Islet of Langerhans (tissue), 1 donor: ENCODE measurements around the gene PML.

ENCODE experiments used
- FAIRE-seq: peaks from one replicate; lab custom pipeline; 2011; peaks lifted over from hg19 to GRCh38; lab: Jason Lieb, UNC

The PML gene

DNA sequence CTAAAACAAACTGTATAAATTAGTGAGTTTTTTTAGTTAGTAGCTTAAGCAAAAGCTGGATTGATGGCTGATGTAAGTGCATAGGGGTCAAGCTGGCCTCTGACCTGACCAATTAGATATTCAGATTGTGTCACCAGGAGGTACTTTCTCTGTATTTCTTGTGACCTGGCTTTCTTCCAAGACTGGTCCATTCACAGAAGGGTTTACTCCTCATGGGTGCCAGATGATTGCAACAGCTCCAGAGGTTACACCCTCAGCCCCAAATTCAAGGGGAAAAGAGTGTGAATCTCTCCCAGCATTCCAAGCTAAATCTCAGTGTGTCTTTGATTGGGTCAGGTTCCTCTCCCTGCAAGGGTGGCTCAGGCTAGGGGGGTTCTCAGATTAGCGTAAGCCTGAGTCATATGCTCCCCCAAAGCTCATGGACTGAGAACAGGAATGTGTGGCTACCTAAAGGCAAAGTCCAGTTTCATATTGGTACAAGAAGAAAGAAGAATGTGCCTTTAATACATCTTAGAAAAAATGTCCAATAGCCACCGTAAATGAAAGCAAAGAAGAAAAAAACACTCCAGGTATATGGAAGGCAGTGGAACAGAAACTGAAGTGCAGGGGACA is 16.5 kb downstream of the PML start:
- no peak for FAIRE-seq

DNA sequence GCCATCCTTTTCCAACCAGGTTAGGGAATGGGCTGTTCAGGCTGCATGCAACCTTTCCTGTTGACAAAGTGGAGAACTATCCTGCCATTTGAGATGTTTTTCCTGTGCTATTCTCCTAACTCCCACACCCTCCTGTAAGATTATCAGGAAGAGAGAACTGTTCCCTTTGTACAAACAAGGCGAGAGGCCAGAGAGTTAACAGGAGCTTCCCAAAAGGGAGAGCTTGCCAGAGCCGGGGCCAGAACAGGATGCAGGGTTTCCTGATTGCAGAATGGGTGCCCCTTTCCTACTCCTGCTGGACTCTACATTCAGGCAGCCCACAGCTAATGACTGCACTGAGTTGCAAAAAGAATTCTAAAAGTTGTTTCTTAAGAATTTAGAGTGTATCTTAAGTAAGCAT is 17.1 kb downstream of the PML start:
- no peak for FAIRE-seq

DNA sequence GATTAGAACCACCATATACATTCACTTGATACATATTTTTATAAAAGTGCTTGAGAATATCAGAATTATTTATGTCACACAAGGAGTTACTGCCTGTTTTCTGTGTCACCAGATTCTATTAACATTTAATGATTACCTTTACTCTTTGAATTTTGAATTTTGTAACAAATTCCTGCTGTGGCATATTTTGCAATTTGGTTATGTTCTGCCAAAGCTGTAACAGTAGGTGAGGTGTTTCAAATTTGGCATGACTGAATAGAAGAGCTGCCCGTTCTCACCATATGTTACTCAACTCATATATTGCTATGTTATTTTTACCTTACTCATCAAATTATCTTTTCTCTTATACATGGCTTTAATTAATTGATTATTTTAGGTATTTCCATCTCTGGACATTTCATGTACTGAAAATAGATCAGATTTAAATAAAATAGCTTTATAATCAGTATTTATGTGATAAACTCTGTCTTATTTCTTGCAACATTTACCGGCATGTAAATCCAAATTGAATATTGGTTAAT is 18.9 kb downstream of the PML start:
- FAIRE-seq: no peak

DNA sequence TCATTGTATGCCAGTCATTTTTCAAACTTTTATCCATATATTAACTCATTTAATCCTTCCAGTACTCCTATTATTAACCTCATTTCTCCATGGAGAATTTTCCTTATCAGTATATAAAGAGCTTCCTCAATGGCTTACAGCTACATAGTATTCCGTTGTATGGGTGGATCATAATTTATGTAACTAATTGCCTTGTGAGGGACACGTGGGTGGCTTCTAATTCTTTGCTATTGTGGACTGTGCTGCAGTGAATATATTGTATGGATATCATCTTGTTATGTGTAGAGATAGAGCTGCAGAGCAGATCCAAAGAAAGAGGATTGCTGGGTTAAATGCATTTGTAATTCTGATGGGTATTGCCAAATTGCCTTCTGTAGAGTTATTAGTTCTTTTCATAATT is 25.2 kb downstream of the PML start:
- FAIRE-seq: no peak

DNA sequence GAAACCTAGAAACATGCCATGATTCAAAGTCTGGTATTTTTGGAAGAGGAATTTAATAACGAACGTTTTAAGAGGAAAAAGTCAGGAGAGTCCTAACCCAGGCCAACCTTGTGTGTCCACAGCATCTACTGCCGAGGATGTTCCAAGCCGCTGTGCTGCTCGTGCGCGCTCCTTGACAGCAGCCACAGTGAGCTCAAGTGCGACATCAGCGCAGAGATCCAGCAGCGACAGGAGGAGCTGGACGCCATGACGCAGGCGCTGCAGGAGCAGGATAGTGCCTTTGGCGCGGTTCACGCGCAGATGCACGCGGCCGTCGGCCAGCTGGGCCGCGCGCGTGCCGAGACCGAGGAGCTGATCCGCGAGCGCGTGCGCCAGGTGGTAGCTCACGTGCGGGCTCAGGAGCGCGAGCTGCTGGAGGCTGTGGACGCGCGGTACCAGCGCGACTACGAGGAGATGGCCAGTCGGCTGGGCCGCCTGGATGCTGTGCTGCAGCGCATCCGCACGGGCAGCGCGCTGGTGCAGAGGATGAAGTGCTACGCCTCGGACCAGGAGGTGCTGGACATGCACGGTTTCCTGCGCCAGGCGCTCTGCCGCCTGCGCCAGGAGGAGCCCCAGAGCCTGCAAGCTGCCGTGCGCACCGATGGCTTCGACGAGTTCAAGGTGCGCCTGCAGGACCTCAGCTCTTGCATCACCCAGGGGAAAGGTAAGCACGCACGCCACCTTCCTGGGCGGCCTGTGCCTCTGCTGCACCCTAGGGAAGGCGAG is 28.4 kb downstream of the PML start:
- FAIRE-seq: no peak

DNA sequence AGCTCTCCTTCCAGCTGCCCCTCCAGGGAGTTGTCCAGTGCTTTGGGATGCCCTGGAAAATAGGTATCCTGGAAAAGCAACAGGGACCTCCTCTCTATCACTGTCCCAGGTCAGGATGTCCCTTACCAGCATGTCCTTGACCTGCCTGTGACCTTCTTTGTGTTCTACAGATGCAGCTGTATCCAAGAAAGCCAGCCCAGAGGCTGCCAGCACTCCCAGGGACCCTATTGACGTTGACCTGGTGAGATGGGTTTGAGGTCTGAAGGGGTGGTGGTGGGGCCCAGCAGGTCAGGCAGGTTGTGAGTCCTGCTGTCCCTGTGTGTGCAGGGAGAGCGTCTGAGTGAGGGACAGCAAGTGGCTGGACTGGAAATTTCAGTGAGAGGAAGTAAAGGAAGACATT is 30.2 kb downstream of the PML start:
- no peak for FAIRE-seq

DNA sequence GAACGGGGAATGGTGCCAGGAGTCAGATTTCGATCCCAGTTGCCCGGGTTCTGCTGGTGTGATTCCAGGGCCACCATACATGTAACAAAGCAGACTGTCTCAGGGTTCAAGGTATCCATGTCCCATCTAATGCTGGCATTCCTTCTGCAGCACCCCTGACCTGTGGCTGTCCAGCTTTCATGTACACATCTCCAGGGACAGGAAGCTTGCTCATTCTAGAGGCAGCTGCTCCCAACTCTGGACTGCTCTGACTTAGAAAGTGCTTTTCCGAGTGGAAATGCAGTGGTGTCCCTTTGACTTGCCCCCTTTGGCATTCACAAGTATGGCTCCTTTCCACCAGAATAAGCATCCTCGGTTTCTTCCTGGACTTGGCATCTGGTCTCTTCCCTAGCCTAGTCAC is 30.9 kb downstream of the PML start:
- FAIRE-seq: no peak

DNA sequence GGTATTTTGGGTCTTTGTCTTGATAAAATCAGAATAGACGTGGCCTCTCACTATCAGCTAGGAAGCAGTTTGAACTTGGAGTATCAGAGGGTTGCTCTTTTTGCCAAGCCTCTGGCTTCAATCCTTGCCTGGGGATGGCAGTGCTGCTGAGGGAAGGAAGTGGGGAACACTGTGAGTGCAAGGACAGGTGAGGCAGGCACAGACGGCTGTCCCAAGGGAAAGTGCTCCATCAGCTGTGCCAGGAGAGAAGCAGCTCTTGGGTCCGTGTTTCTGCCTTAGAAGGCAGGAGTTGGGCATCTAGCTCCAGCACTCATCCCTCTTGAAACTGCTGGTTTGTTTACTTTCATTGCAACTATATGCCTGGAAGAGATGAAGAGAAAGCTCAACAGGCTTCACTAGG is 33.2 kb downstream of the PML start:
- FAIRE-seq: no peak

DNA sequence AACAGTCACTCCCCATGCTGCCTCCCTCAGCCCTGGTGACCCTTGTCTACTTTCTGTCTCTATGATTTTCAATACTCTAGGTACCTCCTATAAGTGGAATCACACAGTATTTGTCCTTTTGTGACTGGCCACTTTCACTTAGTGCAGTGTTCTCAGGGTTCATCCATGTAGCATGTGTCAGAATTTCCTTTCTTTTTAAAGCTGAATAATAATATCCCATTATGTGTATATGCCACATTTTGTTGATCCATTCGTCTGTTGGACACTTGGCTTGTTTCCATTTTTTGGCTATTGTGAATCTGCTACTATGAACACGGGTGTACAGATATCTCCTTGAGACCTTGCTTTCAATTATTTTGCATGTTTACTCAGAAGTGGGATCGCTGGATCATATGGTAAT is 34.1 kb downstream of the PML start:
- FAIRE-seq: no peak

DNA sequence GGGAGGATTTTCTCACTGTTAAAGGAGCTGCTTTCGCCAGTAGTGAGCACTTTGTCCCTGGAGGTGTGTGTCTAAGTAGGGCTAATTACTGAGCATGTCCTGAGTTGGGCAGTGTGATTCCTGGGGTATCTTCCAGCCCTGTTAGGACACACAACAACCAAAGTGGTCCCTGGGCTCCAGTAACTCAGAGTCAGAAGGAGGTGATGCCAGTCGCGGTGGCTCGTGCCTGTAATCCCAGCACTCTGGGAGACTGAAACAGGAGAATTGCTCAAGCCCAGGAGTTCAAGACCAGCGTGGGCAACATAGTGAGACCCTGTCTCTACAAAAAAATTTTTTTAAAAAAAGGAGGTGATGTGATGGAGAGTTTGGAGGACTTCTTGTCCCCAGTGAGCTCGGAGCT is 37.5 kb downstream of the PML start:
- FAIRE-seq: no peak

DNA sequence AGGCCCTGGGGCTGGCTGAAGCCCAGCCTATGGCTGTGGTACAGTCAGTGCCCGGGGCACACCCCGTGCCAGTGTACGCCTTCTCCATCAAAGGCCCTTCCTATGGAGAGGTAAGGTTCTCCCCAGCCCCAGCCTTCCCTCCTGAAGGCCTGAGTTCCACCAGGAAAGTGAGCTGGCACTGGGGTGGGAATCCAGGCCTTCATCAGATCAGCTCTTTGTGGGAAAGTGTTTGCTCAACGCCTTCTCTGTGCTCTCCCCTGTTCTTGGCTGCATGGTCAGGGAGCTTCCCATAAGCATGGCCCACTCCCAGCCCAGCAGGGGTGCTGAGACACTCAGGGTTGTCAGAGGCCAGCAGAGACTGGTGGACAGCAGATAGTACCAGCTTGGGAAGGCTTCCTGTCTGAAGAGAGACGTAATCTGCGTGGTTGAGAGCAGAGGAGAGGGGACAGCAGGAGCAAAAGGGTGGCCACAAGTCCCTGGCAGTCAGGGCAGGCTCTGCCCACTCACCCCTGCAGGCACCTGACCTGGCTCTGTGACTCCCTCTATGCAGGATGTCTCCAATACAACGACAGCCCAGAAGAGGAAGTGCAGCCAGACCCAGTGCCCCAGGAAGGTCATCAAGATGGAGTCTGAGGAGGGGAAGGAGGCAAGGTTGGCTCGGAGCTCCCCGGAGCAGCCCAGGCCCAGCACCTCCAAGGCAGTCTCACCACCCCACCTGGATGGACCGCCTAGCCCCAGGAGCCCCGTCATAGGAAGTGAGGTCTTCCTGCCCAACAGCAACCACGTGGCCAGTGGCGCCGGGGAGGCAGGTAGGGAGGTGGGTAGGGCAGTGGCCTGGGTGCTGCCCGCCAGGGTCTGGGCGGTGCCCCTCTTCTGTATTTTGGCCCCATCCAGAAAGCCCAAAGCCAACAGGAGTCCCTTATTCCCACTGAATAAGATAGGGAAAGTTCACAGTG is 38.4 kb downstream of the PML start:
- FAIRE-seq: no peak

DNA sequence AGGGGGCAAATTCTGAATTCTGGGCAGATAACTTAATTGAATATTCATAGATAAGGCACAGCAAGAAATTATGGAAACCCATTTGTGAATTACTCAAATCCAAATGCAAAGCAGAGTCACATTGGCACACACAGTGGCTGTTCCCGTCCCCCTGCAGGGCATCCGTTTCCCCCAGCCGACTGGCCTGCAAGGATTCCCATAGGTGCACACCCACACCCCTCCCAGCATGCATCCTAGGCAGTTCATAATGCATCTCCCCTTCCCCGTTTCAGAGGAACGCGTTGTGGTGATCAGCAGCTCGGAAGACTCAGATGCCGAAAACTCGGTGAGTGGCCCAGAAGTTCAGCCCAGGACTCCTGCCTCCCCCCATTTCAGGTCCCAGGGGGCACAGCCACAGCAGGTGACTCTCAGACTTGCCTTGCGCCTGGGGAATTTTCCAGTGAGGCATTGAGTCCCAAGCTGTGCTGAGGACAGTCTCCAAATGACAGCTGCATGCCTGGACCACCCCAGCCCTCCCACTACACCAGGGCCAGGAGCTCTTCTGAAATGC is 39.8 kb downstream of the PML start:
- FAIRE-seq: no peak

DNA sequence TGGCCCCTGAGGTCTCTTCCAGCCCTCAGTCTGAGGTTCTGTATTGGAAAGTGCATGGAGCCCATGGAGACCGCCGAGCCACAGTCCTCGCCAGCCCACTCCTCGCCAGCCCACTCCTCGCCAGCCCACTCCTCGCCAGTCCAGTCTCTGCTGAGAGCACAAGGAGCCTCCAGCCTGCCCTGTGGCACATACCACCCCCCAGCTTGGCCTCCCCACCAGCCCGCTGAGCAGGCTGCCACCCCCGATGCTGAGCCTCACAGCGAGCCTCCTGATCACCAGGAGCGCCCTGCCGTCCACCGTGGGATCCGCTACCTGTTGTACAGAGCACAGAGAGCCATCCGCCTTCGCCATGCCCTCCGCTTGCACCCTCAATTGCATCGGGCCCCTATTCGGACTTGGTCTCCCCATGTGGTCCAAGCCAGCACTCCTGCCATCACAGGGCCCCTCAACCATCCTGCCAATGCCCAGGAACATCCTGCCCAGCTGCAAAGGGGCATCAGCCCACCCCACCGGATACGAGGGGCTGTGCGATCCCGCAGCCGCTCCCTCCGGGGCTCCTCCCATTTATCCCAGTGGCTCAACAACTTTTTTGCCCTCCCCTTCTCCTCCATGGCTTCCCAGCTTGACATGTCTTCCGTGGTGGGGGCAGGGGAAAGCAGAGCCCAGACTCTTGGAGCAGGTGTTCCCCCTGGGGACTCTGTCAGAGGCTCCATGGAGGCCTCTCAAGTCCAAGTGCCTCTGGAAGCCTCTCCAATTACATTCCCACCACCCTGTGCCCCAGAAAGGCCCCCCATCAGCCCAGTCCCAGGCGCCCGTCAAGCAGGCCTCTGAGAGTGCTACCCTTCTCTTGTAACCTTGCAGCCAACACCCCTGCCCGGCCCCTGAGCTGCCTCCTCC is 40.9 kb downstream of the PML start:
- no peak for FAIRE-seq

DNA sequence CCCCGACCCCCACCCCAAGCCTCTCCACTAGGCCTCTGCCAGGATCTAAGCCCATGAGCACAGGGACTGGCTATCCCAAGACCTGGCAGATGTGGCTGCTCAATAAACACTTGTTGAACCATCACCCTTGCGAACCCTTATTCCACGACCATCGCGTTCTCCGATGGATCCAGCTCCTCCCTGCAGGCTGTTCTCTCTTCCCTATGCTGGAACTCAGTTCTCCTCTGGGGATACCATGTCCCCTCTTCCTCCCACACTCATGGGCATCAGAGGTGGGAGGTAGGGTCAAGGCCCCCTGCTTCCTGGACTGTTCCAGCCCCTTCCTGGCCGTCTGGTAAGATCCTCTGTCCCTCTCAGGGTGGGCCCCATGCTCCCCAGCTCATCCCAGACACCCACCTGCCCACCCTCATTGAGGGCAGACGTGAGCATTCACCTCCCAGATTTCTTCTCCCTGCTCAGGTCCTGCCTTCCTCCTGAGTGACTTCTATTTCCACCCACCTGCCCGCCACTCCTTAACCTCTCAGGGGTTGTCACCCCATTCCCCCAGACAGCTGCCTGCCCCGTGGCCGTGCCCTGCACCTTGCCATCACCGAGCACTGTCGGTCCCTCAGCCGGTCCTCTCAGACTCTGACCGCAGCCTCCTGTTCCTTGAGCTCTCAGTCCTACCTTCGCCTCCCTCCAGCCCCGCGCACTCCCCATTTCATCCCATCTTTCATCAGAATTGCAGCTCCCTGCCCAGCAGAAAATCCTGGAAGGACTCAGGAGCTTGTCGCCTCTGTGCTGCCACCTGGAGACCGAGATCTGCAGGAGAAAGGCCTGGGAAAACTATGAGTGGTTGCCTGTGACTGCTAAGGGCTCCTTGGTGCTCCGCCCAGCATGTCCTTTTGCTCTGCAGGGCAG is 42.0 kb downstream of the PML start:
- FAIRE-seq: no peak

DNA sequence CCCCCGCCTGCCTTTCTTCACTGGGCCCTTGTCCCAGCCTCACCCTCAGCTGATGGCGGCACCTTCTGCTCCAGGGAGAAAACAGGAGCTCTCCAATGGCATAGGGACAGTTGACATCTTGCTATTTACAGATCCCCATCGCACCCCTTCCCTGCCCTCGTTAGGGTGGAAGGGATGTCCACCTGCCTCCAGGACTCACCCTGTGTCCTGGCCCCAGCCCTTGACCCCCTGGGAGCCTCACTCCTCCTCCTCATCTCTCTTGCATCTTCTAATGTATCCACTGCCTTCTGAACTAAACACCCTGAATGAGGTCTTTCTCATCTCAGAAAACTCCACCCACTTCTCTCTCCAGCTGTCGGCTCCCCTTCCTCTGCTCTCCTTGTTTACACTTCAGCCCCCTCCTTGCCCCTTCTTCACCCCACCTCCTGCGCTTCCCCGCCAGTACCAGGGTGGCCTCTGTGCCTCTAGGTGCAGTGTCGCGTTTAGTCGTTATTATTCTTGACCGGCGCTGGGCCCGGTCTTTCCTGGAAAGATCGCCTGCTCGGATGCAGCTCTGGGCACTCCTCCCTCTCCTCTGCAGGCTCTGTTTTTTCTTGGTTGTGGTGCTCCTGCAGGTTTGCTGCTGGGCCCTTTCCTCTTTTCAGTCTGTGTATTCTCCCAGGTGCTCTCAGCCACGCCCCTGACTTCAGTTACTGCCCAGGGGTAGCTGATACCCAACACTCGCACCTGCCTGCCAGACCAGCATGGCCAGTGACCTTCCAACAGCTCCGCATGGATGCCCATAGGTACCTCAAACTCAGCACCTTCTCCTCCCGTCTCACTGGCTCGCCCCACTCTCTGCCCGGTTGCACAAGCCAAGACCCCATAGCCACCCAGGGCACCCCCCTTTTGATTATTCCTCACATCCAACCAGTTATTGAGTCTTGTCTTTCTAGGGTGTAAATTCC is 42.9 kb downstream of the PML start:
- FAIRE-seq: no peak

DNA sequence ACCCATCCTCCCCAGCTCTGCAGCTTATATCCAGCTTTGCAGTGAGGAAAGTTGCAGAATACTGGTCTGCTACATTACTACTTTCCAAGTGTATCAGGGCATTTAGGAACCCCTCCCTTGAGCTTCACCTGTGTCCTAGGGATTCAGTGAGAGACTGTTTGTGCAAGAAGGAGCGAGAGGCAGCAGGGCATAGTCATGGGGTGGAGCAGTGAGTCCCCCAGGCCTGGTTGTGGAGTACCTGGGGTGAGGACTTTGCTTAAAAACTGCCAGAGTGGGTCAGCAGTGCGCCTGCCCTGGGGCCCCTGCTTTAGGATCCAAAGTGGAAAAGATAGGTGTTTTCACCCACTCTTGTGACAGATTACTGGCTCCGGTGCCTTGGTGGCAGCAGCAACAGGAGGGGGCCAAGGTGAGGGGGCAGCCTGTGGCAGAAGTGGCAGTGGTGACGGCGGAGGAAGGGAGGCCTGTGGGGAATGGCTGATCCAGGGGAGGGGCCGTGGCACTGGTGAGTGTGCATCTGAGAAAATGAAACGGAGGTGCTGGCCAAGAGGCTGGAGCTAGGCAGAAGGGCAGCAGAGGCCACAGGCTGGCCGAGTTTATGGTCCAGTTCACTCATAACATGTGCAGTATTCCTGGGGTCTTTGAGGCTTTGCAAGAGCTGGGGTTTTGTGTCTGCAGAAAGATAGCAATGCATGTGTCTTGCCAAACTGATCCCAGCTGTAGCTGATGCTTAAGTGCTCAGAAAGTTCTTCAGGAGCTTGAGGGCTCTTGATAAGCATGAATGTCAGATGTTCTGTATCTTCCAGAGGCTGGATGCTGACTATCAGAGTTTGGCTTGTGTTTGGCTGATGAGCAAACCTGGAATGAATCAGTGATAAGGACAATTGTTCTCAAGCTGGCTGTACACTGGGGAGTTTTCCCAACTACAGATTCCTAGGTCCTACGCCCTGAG is 44.5 kb downstream of the PML start:
- FAIRE-seq: no peak

DNA sequence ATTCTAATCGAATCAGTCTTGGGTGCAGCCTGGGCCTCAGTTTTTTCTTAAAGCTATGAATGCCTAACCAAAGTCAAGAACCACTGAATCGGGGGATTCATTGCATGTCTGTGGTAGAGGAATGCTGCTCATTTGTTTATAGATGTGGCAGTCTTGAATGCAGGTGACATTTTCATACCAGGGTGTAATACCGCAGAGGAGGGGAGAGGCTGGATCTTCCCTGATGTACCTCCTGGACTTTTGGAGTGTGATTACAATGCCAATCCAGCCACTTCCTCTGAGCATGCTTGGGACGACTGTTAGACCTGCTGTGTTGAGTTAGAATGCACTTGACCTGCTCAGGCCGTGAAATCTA is 45.1 kb downstream of the PML start:
- no peak for FAIRE-seq
